Fibroblast of skin of left biceps (primary cell): ENCODE data around the gene PITPNM3.
"Not testable (repeated sequence)": the region's sequence is repeated elsewhere in the genome, so short reads cannot be mapped to it uniquely, and the experiment has no call there.

Experiments used
- DNase-seq, 2 experiments: peaks; one replicate each; pipeline ENCODE4 v3.0.0-alpha.2; 2013; ENCODE audit warnings: low read depth in 2 of 2

Gene PITPNM3

GRCh38 chr17:6502142-6502541 is 54.2 kb downstream of the PITPNM3 start:
- DNase-seq = no peak

- DNase-seq = no peak
Observed at GRCh38 chr17:6501359-6501758, 55.0 kb downstream of the PITPNM3 start.

- DNase-seq = no peak
Observed at GRCh38 chr17:6498901-6499540, 57.3 kb downstream of the PITPNM3 start.

- DNase-seq = no peak
Observed at GRCh38 chr17:6498356-6498755, 58.0 kb downstream of the PITPNM3 start.

GRCh38 chr17:6497496-6498221 is 58.7 kb downstream of the PITPNM3 start:
- no peak for DNase-seq

- no peak for DNase-seq
Observed at GRCh38 chr17:6496640-6497441, 59.5 kb downstream of the PITPNM3 start.

GRCh38 chr17:6496116-6496481 is 60.3 kb downstream of the PITPNM3 start:
- no peak for DNase-seq

GRCh38 chr17:6495450-6496115 is 60.8 kb downstream of the PITPNM3 start:
- DNase-seq = no peak

- no peak for DNase-seq
Observed at GRCh38 chr17:6494239-6494941, 62.0 kb downstream of the PITPNM3 start.

- no peak for DNase-seq
Observed at GRCh38 chr17:6492892-6493674, 63.3 kb downstream of the PITPNM3 start.

- no peak for DNase-seq
Observed at GRCh38 chr17:6491071-6491700, 65.2 kb downstream of the PITPNM3 start.

GRCh38 chr17:6489016-6489550 is 67.3 kb downstream of the PITPNM3 start:
- DNase-seq = no peak

- DNase-seq = no peak
Observed at GRCh38 chr17:6488008-6488539, 68.3 kb downstream of the PITPNM3 start.

GRCh38 chr17:6487251-6488007 is 68.9 kb downstream of the PITPNM3 start:
- DNase-seq = no peak

GRCh38 chr17:6485646-6486412 is 70.5 kb downstream of the PITPNM3 start:
- no peak for DNase-seq

GRCh38 chr17:6483507-6483906 is 72.8 kb downstream of the PITPNM3 start:
- no peak for DNase-seq

- DNase-seq = not testable (repeated sequence)
Observed at GRCh38 chr17:6482796-6483195, 73.6 kb downstream of the PITPNM3 start.

GRCh38 chr17:6482105-6482455 is 74.3 kb downstream of the PITPNM3 start:
- no peak for DNase-seq
